ENCODE measurements around the gene CCNL2.
"Not testable (repeated sequence)": the region's sequence is repeated elsewhere in the genome, so short reads cannot be mapped to it uniquely, and the experiment has no call there.

Gene CCNL2

DNA sequence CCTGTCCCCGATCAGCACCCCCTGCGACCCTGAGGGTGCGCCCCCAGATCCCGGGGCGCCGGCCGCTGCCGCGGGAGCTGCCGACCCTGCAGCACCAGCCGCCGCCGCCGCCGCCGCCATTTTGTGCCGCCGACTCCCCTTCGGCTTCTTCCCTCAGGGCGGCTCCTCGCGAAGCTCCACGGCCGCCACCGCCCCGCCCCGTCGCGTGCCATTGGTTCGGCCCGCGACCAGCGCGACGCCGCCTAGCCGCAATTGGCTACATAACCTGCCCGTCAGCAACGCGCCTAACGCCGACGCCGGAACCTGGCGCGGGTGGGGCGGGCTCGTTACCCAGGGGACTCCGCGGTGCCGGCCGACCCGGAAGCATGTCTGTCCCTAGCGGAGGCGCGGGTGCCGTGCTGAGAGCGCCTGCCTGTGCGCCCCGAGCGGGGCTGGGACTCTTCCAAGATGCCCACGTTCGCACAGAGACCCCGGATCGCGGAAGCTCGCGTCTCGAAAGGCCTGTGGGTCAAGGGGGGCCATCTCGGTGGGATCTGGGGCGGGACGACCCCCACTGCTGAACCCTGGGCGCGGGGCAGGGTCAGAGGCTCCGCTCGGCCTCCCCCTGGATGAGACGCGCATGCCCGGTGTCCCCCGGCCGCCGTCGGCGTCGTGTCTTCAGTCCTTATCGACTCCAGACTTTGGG, at the start of gene CCNL2:
CCNL2 (minus strand) TSS at position 149 of the 685 bp plus-strand sequence; CDS start at position 120, 29 bp downstream.
- TF ChIP-seq GATA1 (IDR thresholded peaks at IDR 0.05; ENCODE audit: low read depth, low read length) (no peak), POLR2A (IDR thresholded peaks at IDR 0.05; ENCODE audit: low read length) (peak; percentile 75)
- peak; percentile 99 to 100 for DNase-seq

DNA sequence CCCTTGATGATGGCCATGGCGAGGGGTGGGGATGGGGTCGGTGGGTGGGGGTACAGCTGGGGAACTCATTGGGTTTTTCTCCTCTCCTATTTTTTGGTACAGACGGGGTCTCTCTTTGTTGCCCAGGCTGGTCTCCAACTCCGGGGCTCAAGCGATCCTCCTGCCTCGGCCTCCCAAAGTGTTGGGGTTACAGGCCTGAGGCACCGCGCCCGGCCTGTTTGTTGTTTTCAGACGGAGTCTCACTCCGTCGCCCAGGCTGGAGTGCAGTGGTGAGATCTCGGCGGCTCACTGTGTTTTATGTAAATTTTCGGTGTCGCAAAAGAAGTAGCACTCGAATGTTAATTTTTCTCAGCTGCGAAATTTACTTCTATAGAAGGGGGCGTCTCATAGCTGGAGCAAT, 47.5 kb upstream of the CCNL2 start:
- DNase-seq, result not testable (repeated sequence)

DNA sequence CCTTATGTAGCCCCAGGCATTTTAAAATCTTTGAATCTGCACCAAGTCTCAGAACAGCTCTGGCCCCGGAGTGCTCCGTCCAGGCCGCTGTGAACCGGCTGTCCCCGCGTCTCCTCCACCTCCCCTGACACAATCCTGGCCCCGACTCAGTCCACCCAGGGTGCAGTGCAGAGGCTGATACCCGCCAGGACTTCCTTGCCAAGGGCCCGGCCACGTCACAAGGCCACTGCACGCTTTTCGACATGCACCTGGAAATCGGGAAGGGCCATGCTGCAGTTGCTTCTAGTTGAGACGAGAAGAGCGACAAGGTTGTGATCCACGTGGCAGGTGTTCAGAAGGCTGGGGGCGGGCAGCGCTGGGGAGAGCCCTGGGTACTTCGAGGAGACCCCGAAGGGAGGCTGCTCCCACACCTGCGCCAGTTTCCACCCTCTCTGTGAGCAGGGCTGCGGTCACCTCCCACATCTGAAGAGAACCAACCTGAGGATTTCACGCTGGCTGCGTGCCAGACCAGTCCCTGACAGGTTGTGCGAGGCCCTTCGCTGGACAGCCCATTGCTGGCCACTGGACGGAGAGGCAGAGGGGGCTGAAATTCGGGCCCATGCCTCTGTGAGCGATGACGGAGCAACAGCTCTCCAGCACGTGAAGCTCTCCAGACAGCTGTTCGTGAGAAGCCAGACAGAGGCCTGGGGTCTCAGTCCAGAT, 43.1 kb upstream of the CCNL2 start:
- DNase-seq, result no peak
- TF ChIP-seq GATA1 (IDR thresholded peaks at IDR 0.05; ENCODE audit: low read depth, low read length) (no peak), POLR2A (IDR thresholded peaks at IDR 0.05; ENCODE audit: low read length) (no peak)

DNA sequence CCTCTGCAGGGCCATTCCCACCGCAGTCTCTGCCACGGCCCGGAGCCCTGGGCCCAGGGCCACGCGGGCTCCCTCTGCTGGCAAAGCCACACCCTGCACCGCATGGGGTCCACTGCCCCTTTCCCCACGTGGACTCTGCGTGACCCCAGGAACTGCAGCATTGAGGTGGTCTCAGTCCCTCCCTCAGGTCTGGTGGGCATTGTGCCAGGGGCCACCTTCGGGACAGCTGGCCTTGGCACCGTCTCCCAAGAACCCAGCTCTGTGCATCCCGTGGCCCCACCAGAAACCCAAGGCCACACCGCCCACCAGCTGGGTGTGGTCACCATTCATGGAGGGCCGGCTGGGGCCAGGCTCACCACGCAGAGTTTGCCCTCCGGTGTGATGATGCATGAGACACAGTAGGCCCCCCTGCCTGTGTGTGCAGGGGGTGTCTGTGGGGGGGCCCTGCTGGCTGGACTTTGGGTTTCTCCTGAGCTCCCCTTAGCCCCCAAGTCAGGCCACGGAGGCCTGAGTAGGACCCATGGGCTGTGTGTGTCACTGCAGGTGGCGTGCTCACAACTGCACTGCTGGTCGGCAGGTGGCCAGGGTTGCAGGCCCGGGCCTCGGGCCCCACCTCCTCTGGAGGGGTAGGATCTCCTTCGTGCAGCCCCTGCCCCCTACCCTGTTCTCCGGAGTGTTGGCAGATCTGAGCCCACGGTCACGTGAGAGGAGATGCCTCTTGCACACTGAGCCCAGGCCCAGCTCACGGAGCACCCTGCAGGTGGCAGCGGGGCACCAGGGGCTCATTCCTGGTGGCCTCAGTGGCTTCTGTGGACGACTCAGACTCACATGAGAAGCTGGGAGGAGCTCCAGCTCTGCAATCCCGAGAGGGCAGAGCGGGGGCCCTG, 42.1 kb upstream of the CCNL2 start:
- peak; percentile 51 to 68 for DNase-seq
- TF ChIP-seq POLR2A (IDR thresholded peaks at IDR 0.05; ENCODE audit: low read length), result no peak
- no peak for TF ChIP-seq GATA1 (IDR thresholded peaks at IDR 0.05; ENCODE audit: low read depth, low read length)

DNA sequence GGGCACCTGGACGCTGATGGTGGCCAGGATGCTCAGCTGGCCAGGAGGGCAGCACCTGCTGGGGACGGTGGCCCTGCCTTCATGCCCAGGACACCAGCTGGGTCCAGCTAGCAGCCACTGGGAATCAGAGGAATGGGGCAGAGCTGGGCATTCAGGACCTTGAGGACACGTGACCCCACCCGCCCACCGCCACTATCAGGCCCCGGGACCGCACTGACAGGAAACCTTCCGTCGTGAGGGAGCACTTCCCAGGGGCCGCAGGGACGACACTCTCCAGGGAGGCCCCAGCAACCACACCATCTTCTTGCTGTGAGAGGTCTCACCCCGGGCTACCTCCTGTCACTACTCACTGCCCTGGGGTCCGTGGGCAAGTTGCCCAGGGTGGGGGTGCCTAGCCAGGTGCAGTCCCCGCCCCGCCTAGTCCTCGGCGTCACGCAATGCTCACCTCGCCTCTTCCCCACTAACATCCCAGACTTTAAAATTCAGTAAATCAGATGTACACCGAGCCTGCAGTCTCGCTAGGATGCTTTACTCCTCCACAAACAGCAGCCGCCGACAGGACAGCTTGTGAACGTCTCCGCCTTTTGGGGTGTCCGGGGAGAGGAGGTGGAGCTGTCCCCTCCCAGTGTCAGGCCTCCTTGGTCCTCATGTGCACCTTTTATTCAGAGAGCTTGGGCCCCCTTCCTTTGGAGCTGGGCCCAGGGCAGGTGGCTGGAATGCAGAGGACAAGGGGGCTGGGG, 41.3 kb upstream of the CCNL2 start:
- no peak for DNase-seq
- TF ChIP-seq GATA1 (IDR thresholded peaks at IDR 0.05; ENCODE audit: low read depth, low read length), result no peak
- TF ChIP-seq POLR2A (IDR thresholded peaks at IDR 0.05; ENCODE audit: low read length), result no peak

DNA sequence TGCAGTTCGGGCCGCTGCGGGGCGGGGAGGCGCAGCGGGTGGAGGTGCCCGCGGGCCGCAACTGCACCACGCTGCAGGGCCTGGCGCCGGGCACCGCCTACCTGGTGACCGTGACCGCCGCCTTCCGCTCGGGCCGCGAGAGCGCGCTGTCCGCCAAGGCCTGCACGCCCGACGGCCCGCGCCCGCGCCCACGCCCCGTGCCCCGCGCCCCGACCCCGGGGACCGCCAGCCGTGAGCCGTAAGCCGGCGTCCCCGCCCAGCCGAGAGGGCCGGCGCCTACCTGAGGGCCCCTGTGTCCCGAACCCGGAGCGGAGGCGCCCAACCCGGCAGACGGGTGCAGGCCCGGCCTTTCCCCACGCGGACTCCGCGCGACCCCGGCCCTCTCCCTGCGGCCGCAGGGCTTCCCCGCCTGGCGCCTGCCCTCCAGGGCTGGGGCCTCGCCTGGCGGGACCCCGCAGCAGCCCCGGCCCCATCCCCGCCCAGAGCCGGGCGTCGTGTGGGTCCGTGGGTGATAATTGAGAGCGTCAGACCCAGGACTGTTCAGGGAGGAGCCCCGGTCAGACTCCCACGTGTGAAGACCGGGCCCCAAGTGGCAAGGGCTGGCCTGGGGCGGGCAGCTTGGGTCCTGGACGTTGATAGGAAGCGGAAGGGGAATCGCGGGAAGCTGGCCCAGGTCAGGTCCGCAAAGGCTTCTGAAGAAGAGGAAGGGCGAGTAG, 40.6 kb upstream of the CCNL2 start:
- TF ChIP-seq GATA1 (IDR thresholded peaks at IDR 0.05; ENCODE audit: low read depth, low read length) (no peak), POLR2A (IDR thresholded peaks at IDR 0.05; ENCODE audit: low read length) (no peak)
- DNase-seq, result no peak

DNA sequence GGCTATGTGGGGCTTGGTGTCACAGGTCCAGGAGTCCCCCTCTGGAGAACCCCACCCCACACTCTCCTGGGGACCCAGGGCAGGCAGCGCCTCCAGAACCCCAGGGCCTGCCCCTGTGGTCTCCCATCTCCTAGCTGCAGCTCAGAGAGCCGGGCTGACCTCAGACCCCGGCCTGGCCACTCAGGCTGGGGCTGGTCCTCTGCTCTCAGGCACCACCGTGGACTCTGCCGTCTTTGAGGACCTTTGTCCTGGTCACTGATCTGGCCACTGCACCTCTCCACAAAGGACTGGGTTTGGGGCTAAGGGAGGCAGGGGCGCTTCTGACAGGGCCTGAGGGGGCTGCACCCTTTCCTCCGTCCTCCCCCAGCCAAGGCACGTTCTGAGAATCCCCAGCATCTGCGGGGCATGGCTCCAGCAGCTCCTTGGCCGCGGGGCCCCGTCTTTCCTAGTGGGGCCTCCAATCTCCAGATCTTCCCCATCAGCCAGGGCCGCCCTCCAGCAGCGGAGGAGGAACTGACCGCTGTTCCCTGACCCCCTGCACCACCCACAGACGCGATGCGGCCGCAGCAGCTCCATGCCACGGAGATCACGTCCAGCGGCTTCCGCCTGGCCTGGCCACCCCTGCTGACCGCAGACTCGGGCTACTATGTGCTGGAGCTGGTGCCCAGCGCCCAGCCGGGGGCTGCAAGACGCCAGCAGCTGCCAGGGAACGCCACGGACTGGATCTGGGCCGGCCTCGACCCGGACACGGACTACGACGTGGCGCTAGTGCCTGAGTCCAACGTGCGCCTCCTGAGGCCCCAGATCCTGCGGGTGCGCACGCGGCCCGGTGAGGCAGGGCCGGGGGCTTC, 39.6 kb upstream of the CCNL2 start:
- no peak for DNase-seq
- TF ChIP-seq GATA1 (IDR thresholded peaks at IDR 0.05; ENCODE audit: low read depth, low read length) (no peak), POLR2A (IDR thresholded peaks at IDR 0.05; ENCODE audit: low read length) (no peak)

DNA sequence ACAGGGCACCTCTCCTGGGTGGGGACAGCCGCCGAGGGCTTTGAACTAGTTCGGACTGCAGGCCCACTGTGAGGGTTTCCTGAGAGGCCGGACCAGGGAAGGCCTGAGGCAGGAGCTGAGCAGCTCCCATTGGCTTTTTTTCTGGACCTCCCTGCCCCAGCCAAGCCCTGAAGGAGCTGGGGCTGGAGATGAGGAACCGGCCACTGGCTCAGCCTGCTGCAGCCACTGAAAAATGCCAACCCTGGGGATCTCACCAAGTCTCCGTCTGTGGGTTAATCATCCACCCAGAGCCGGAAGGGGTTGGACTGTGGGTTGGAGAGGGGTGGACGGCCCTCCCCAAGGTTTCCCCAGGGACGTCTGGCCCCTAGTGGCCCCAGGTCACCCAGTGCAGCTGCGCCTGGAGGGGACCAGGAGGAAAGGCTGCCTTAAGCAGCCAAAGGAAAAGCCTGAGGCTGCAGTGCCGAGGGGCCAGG, 38.8 kb upstream of the CCNL2 start:
- TF ChIP-seq GATA1 (IDR thresholded peaks at IDR 0.05; ENCODE audit: low read depth, low read length), result no peak
- TF ChIP-seq POLR2A (IDR thresholded peaks at IDR 0.05; ENCODE audit: low read length), result no peak
- no peak for DNase-seq

DNA sequence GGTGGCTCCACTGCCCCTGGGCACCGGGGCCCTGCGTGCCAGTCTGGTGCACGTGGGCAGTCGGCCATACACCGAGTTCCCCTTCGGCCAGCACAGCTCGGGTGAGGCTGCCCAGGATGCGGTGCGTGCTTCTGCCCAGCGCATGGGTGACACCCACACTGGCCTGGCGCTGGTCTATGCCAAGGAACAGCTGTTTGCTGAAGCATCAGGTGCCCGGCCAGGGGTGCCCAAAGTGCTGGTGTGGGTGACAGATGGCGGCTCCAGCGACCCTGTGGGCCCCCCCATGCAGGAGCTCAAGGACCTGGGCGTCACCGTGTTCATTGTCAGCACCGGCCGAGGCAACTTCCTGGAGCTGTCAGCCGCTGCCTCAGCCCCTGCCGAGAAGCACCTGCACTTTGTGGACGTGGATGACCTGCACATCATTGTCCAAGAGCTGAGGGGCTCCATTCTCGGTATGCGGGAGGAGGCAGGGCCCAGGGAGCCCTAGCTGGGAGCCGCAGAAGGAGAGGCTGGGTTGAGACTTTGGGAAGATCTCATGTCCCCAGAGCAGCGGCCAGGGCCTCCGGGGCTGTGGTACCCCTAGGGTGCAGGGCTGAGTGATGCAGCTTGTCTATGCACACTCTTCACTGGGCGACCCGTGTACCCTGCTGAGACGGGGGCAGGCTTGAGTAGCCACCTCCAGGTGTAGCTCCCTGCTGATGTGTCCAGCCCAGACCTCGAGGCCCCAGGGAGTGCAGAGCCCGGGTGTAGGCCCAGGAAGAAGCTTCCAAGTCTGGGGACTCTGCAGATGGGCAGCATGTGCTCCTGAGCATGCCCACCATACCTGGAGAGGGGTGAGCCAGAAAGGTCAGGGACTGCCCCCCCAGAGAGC, 38.1 kb upstream of the CCNL2 start:
- TF ChIP-seq POLR2A (IDR thresholded peaks at IDR 0.05; ENCODE audit: low read length) (no peak), GATA1 (IDR thresholded peaks at IDR 0.05; ENCODE audit: low read depth, low read length) (no peak)
- no peak for DNase-seq

DNA sequence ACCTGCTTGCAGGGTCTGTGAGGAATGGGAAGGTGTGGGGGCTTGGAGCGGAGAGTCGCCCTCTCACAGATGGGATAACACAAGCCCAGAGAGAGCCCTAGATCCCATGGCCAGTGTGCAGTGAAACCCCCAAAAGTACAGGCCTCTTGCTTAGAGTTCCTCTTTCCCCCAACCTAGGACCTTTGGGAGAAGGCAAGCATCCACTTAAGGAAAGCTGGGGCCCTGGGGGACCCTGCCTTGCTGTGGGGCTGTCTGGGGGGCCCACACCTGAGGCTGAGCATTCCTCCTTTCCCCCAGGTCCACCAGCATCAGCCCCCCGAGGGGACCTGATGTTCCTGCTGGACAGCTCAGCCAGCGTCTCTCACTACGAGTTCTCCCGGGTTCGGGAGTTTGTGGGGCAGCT, 37.5 kb upstream of the CCNL2 start:
- DNase-seq, result no peak
- TF ChIP-seq POLR2A (IDR thresholded peaks at IDR 0.05; ENCODE audit: low read length) (no peak), GATA1 (IDR thresholded peaks at IDR 0.05; ENCODE audit: low read depth, low read length) (no peak)

DNA sequence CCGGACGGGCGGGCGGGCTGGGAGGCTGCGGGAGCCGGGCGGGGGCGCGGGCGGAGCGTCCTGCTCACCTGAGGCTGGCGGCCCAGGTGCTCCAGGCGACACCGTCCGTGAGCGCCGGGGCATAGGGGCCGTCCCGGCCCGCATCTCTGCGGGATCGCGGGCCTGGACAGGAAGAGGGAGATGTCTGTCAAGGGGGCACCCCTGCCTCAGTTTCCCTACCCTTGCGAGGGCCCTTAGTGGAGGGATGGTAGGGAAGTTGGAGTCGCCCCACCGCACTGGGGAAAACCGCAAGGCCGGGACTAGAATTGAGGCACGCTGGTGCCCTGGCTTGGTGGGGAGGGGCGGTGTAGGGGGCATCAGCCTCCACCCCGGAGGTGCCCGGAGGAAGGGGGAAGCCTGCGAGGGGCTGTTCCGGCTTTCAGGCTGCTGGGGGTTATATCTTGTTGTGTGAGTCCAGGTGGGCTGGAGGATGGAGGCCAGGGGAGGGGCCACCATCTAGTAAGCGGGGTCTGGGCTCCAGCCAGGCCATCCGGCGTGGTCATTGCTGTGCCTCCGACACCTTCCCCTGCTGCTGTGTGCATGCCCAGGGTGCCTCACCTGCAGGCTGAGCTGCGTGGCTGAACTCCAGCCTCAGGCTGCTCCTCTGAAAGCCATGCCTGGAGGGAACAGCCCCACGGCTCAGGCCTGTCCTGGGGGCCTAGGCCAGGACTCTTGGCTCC, 36.9 kb upstream of the CCNL2 start:
- TF ChIP-seq GATA1 (IDR thresholded peaks at IDR 0.05; ENCODE audit: low read depth, low read length) (no peak), POLR2A (IDR thresholded peaks at IDR 0.05; ENCODE audit: low read length) (no peak)
- no peak for DNase-seq
